Hepatocyte (in vitro differentiated cells): ENCODE results near the gene SLC9A5. TPM values are rescaled to one million over a fixed set of nuclear protein-coding genes. Genes with fewer than 3 reads are reported as not detected.

Source experiments
- DNase-seq: peaks from one replicate; pipeline ENCODE4 v3.0.0-alpha.2; 2016; ENCODE audit warnings: low spot score
- H2AFZ ChIP-seq: fragments of 200-600 bp; sonication (generic); 2 replicates; pipeline ENCODE4 v1.6.0; 2016; ENCODE audit warnings: antibody characterized with exemption, mild to moderate bottlenecking
- H3K27ac ChIP-seq: fragments of 200-600 bp; sonication (generic); 2 replicates; pipeline ENCODE4 v1.5.1; 2016; ENCODE audit warnings: mild to moderate bottlenecking
- H3K27me3 ChIP-seq: fragments of 200-600 bp; sonication (generic); 2 replicates; pipeline ENCODE4 v1.6.1; 2016
- H3K36me3 ChIP-seq: fragments of 200-600 bp; sonication (generic); replicated peaks from 2 replicates; pipeline ENCODE4 v1.5.1; 2016; ENCODE audit warnings: low read depth; ENCODE audit not compliant: insufficient read depth
- H3K4me1 ChIP-seq: fragments of 200-600 bp; sonication (generic); 2 replicates; pipeline ENCODE4 v1.5.1; 2016; ENCODE audit warnings: mild to moderate bottlenecking, moderate library complexity; ENCODE audit not compliant: insufficient read depth
- H3K4me2 ChIP-seq: fragments of 200-600 bp; sonication (generic); 2 replicates; pipeline ENCODE4 v1.6.0; 2016
- H3K4me3 ChIP-seq: fragments of 200-600 bp; sonication (generic); 2 replicates; pipeline ENCODE4 v1.5.1; 2016; ENCODE audit warnings: mild to moderate bottlenecking
- H3K79me2 ChIP-seq: fragments of 200-600 bp; sonication (generic); 2 replicates; pipeline ENCODE4 v1.6.0; 2017; ENCODE audit warnings: mild to moderate bottlenecking
- H3K9me2 ChIP-seq: fragments of 200-600 bp; sonication (generic); replicated peaks from 2 replicates; pipeline ENCODE4 v1.6.0; 2017; ENCODE audit warnings: mild to moderate bottlenecking; ENCODE audit not compliant: insufficient read depth
- H3K9me3 ChIP-seq: fragments of 200-600 bp; sonication (generic); 2 replicates; pipeline ENCODE4 v1.5.1; 2016; ENCODE audit warnings: low read depth, mild to moderate bottlenecking
- H4K20me1 ChIP-seq: fragments of 200-600 bp; sonication (generic); 2 replicates; pipeline ENCODE4 v1.6.0; 2016; ENCODE audit warnings: mild to moderate bottlenecking; ENCODE audit not compliant: insufficient read depth, poor library complexity, severe bottlenecking
- CTCF ChIP-seq: fragments of 200-600 bp; sonication (generic); IDR thresholded peaks from 2 replicates; pipeline ENCODE4 v1.5.1; 2016; ENCODE audit warnings: antibody characterized with exemption, mild to moderate bottlenecking; ENCODE audit not compliant: poor library complexity
- EZH2 ChIP-seq: fragments of 200-600 bp; sonication (generic); IDR thresholded peaks from 2 replicates; pipeline ENCODE4 v1.6.1; 2016; ENCODE audit warnings: antibody characterized with exemption, mild to moderate bottlenecking, borderline replicate concordance
- EZH2phosphoT487 ChIP-seq: fragments of 200-600 bp; sonication (generic); IDR thresholded peaks from one replicate; pipeline ENCODE4 v1.6.1; 2018; ENCODE audit warnings: antibody characterized with exemption, mild to moderate bottlenecking, low read depth, moderate library complexity; ENCODE audit not compliant: unreplicated experiment, severe bottlenecking
- WGBS: methylation state at CpG from one replicate; pipeline ENCODE4 v1.1.6; 2016; ENCODE audit warnings: low lambda C conversion rate; ENCODE audit errors: missing lambda C conversion rate; 5-methylcytosine and 5-hydroxymethylcytosine counted together
- polyA plus RNA-seq: library from polyadenylated mRNA; unstranded; fragments of >200 nt; fragmentation: Nextera tagmentation; extraction: Ambion mirVana; gene quantifications from 2 replicates; pipeline ENCODE4 v1.2.1, GENCODE V29; 2016
- total RNA-seq: library from RNA; depleted of rRNA; stranded (reverse); fragments of >200 nt; gene quantifications from 2 replicates; pipeline ENCODE4 v1.2.3, GENCODE V29; 2014

Gene SLC9A5
- total and polyA plus RNA-seq, 2 experiments from 2014 or later = 1.4 to 1.5 TPM

GRCh38 chr16:67277999-67278772 is 29.4 kb downstream of the SLC9A5 start:
- H3K4me2 ChIP-seq = peak overlapping the region; percentile 87
- no peak for TF ChIP-seq EZH2phosphoT487
- no peak for TF ChIP-seq CTCF
- no peak for TF ChIP-seq EZH2
- peak overlapping the region; percentile 84 for H2AFZ ChIP-seq

GRCh38 chr16:67278773-67279295 is 30.1 kb downstream of the SLC9A5 start:
- peak overlapping the region; percentile 85 for H3K27ac ChIP-seq
- no peaks in the 10 kb centered on the region for H3K9me3 ChIP-seq
- H3K27me3 ChIP-seq = no peaks in the 10 kb centered on the region
- H3K4me2 ChIP-seq = peak overlapping the region; percentile 87
- TF ChIP-seq EZH2phosphoT487 = no peak
- TF ChIP-seq CTCF = peak; percentile 21
- no peak for TF ChIP-seq EZH2
- H3K79me2 ChIP-seq = no peaks in the 10 kb centered on the region
- peaks cover 24% of the 10 kb centered on the region for H3K4me1 ChIP-seq
- H3K4me3 ChIP-seq = peak overlapping the region; percentile 42
- H3K9me2 ChIP-seq = no peaks in the 10 kb centered on the region
- peak overlapping the region; percentile 84 for H2AFZ ChIP-seq
- no peaks in the 10 kb centered on the region for H4K20me1 ChIP-seq
- WGBS = 18% methylated on average over 12 of the region's 42 CpGs
- no peaks in the 10 kb centered on the region for H3K36me3 ChIP-seq
- no peak for DNase-seq

More at GRCh38 chr16:67277999-67278772, 29.4 kb downstream of the SLC9A5 start:
- H3K79me2 ChIP-seq = no peaks in the 10 kb centered on the region
- peak; percentile 42 for DNase-seq
- H3K4me3 ChIP-seq = no peak overlapping the region
- H3K36me3 ChIP-seq = no peaks in the 10 kb centered on the region
- no peaks in the 10 kb centered on the region for H3K9me3 ChIP-seq
- 82% methylated on average over 12 of the region's 13 CpGs for WGBS
- peak overlapping the region; percentile 85 for H3K27ac ChIP-seq
- H3K27me3 ChIP-seq = no peaks in the 10 kb centered on the region
- H3K9me2 ChIP-seq = no peaks in the 10 kb centered on the region
- H4K20me1 ChIP-seq = no peaks in the 10 kb centered on the region
- peaks cover 24% of the 10 kb centered on the region for H3K4me1 ChIP-seq

DNA sequence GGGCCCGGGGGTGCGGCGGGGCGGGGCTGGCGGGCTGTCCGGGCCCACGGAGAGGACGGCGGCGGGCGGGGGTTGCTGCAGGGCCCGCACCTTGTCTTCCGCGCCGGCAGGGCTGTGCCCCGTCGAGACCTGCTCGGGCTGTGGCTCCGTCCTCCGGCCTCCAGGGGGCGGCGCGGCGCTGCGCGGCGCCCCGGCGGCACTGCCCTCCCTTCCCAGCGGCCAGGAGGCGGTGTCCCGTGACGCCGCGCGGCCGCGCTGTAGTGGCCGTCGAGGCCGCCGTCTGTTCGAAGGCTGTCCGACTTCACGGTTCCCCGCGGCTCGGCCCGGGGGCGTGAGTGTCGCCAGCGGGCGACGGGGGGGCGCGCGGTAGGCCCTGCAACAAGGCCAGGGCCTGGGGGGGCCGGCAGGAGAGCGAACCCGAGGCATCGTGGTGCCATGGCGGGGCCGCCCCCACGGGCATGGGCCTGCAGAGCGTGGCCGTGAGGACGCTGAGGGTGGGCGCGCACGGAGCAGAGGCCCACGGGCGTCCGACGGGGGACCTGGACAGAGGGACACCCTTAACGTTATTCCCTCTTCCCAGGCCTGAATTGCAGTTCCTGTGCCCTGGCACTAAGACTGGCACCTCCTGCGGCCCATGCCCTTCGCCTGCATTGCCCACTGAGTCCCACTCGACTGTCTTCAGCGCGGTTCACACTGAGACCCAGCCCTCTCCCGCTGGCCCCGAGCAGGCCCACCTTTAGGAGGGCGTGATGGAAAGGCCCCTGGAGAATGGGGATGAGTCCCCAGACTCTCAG is 30.7 kb downstream of the SLC9A5 start, which contains the start of gene PLEKHG4:
PLEKHG4 (plus strand) TSS at position 237 of the 794 bp plus-strand sequence; CDS start at position 750, 513 bp downstream.
- TF ChIP-seq EZH2phosphoT487 (no peak), EZH2 (no peak), CTCF (peak; percentile 60)
- WGBS = 37% methylated on average over 22 of the region's 83 CpGs
- H3K27ac ChIP-seq = peak within 1 kb of the TSS; percentile 85

More for the DNA sequence above, 30.7 kb downstream of the SLC9A5 start, which contains the start of gene PLEKHG4:
- no peaks in the 10 kb centered on the region for H3K79me2 ChIP-seq
- H3K4me1 ChIP-seq = peaks cover 24% of the 10 kb centered on the region
- H3K4me2 ChIP-seq = peak within 1 kb of the TSS; percentile 87
- H3K36me3 ChIP-seq = no peaks in the 10 kb centered on the region
- peak; percentile 90 for DNase-seq
- no peaks in the 10 kb centered on the region for H3K9me2 ChIP-seq
- no peaks in the 10 kb centered on the region for H3K9me3 ChIP-seq
- no peaks in the 10 kb centered on the region for H3K27me3 ChIP-seq
- H2AFZ ChIP-seq = peak within 1 kb of the TSS; percentile 90
- H3K4me3 ChIP-seq = peak within 1 kb of the TSS; percentile 42
- no peaks in the 10 kb centered on the region for H4K20me1 ChIP-seq
